ENCODE data around the gene FRK. TPM values are rescaled to one million over a fixed set of nuclear protein-coding genes. Genes with fewer than 3 reads are reported as not detected.

FRK gene
- total RNA-seq, 4 donors from 2014 or later, result 0.59 to 3.2 (median 2.0) TPM

DNA sequence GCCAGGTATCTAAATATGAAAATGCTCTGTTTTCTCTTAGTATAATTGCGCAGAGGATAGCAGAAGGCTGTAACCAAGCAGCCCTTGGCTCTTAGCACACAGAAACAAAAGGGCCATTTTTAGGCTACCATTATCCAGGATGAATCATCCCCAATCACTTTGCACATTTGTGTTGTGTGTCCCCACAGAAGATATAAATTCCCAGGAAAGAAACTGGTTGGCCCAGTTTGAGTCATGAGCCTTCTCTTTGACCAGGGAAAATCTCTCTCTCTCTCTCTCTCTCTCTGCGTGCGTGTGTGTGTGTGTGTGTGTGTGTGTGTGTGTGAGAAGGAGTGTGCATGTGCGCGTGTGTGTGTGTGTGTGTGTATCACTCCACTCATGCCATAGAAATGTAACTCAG is 178.5 kb downstream of the FRK start:
- TF ChIP-seq POLR2A (IDR thresholded peaks at IDR 0.05), result no peak
- TF ChIP-seq CTCF (IDR thresholded peaks at IDR 0.05), result no peak
- no peak for DNase-seq (ENCODE audit: low spot score in 2 of 2)
- 64% methylated on average over 5 of the region's 5 CpGs for WGBS, 2 donors
- no peak overlapping the region for H3K4me3 ChIP-seq (ENCODE audit: low read depth, poor library complexity, severe bottlenecking)
- intact Hi-C loops (cut with DNase I; ENCODE audit: low total_unique reads), result no loop called here

Other genes with a start within 250 kb of the FRK start
- 10 to 100 TPM in 3 of 4 donors, 1 to 10 TPM in 1; 7.7 to 25.0 (median 12.3) TPM for gene NT5DC1, start 40.0 kb upstream of the FRK start, total RNA-seq
- gene COL10A1, start 65.2 kb upstream of the FRK start, total RNA-seq, result under 1 TPM in 1 of 4 donors, not detected in 3; 0.23 TPM
- 10 to 100 TPM in 3 of 4 donors, 1 to 10 TPM in 1; 9.5 to 17.6 (median 15.7) TPM for gene TSPYL4, start 193.2 kb upstream of the FRK start, total RNA-seq
- 10 to 100 TPM; 57.2 to 75.3 (median 65.6) TPM for gene TSPYL1, start 219.0 kb upstream of the FRK start, total RNA-seq

Data from lower leg skin (tissue), 4 donors.